NCI-H2171 (cell line): ENCODE data around the gene PGLYRP1.
A peak's percentile ranks its signal among the peaks of the same experiment; 100 is the strongest.

ENCODE experiments used
- DNase-seq: peaks from one replicate; lab custom pipeline; 2025; lab: John Stamatoyannopoulos, UW

Gene PGLYRP1

GRCh38 chr19:46022431-46023310 lies at the start of gene PGLYRP1:
TSS of gene PGLYRP1 (minus strand) at chr19:46023053. CDS start at chr19:46023021, 32 bp downstream.
- no peak for DNase-seq

- no peak for DNase-seq
These were observed 47.0 kb upstream of the PGLYRP1 start for GRCh38 chr19:46069806-46070341.

GRCh38 chr19:46068345-46069258 lies 45.7 kb upstream of the PGLYRP1 start:
- no peak for DNase-seq

GRCh38 chr19:46067691-46068090 lies 44.8 kb upstream of the PGLYRP1 start:
- no peak for DNase-seq

- no peak for DNase-seq
These were observed 43.6 kb upstream of the PGLYRP1 start for GRCh38 chr19:46066471-46066870.

- no peak for DNase-seq
These were observed 42.7 kb upstream of the PGLYRP1 start for GRCh38 chr19:46065486-46066071.

GRCh38 chr19:46063201-46063600 lies 40.3 kb upstream of the PGLYRP1 start:
- DNase-seq, result no peak

- DNase-seq, result no peak
These were observed 37.2 kb upstream of the PGLYRP1 start for GRCh38 chr19:46060012-46060411.

- no peak for DNase-seq
These were observed 35.9 kb upstream of the PGLYRP1 start for GRCh38 chr19:46058778-46059177.

- no peak for DNase-seq
These were observed 33.7 kb upstream of the PGLYRP1 start for GRCh38 chr19:46056536-46056935.

GRCh38 chr19:46052896-46053295 lies 30.0 kb upstream of the PGLYRP1 start:
- no peak for DNase-seq

- no peak for DNase-seq
These were observed 26.7 kb upstream of the PGLYRP1 start for GRCh38 chr19:46049597-46049996.

GRCh38 chr19:46043519-46043918 lies 20.7 kb upstream of the PGLYRP1 start:
- DNase-seq, result no peak

GRCh38 chr19:46042252-46042883 lies 19.5 kb upstream of the PGLYRP1 start:
- no peak for DNase-seq

- DNase-seq, result peak; percentile 47
These were observed 18.2 kb upstream of the PGLYRP1 start, which contains the start of gene IGFL4 for GRCh38 chr19:46040952-46041500. TSS of gene IGFL4 (minus strand) at chr19:46041002. CDS start at chr19:46040962, 40 bp downstream.

- no peak for DNase-seq
These were observed 17.3 kb upstream of the PGLYRP1 start for GRCh38 chr19:46040125-46040524.

GRCh38 chr19:46036744-46037128 lies 13.9 kb upstream of the PGLYRP1 start:
- DNase-seq, result no peak

- DNase-seq, result no peak
These were observed 13.3 kb upstream of the PGLYRP1 start for GRCh38 chr19:46035986-46036743.

- no peak for DNase-seq
These were observed 12.7 kb upstream of the PGLYRP1 start for GRCh38 chr19:46035546-46035945.

GRCh38 chr19:46033401-46033800 lies 10.5 kb upstream of the PGLYRP1 start:
- no peak for DNase-seq
